HCT116 (cell line): ENCODE data around the gene HUNK. TPM values are rescaled to one million over a fixed set of nuclear protein-coding genes. Genes with fewer than 3 reads are reported as not detected.

Experiments used
- ATAC-seq: fragments of 200-7000 bp; cut with Tn5 transposase; 2 replicates; pipeline ENCODE4 v1.9.1; 2020; ENCODE audit warnings: mild to moderate bottlenecking, moderate library complexity
- Bru-seq: library from RNA; stranded (reverse); fragments of 400-500 nt; gene quantifications from one replicate; lab custom pipeline; 2021; lab: Mats Ljungman, UMichigan
- BruChase-seq, 2 experiments: library from RNA; stranded (reverse); fragments of 400-500 nt; gene quantifications; one replicate each; lab custom pipeline; 2021; lab: Mats Ljungman, UMichigan
- BruUV-seq: library from RNA; stranded (reverse); fragments of 400-500 nt; replicated peaks from 2 replicates; lab custom pipeline; 2021; lab: Mats Ljungman, UMichigan
- CTCF ChIA-PET: fragments of 300-600 bp; sonication (Branson Sonifier 250); formaldehyde crosslinking; loops from one replicate; lab custom pipeline; 2021; ENCODE audit warnings: antibody characterized with exemption; lab: Charles Lee
- POLR2A ChIA-PET: fragments of 300-600, 350-600 bp; sonication (Branson Sonifier 250); formaldehyde crosslinking; loops from one replicate; lab custom pipeline; 2021; ENCODE audit warnings: antibody characterized with exemption; lab: Charles Lee
- RAD21 ChIA-PET, 2 experiments: fragments of 300-600 bp; sonication (Branson Sonifier 250); formaldehyde crosslinking; loops; one replicate each; lab custom pipeline; 2023; ENCODE audit warnings: low total read pairs in 2 of 2; ENCODE audit not compliant: uncharacterized antibody in 2 of 2, unreplicated experiment in 2 of 2, low non-redundant PET in 1 of 2; lab: Charles Lee
- DNase-seq: peaks from one replicate; pipeline ENCODE4 v3.0.0-alpha.2; 2010; ENCODE audit warnings: low read depth, low spot score
- H2AFZ ChIP-seq: fragments of 200-600 bp; shearing (Covaris generic), sonication (generic); 2 replicates; pipeline ENCODE4 v1.6.1; 2017; ENCODE audit warnings: low read depth, mixed run types, mixed read lengths, antibody characterized with exemption, low read length; ENCODE audit not compliant: poor library complexity, severe bottlenecking
- H3K27ac ChIP-seq: 2 replicates; pipeline ENCODE4 v1.5.1; 2012; ENCODE audit warnings: low read depth, low read length
- H3K27me3 ChIP-seq: fragments of 200-600 bp; sonication (generic); 2 replicates; pipeline ENCODE4 v1.6.1; 2016; ENCODE audit warnings: mixed run types, low read length, mixed read lengths; ENCODE audit not compliant: insufficient read depth
- H3K36me3 ChIP-seq, 2 experiments: fragments of 200-500 bp in 1 of 2; fragments of 200-600 bp in 1 of 2; sonication (Bioruptor generic) in 1 of 2; sonication (generic) in 1 of 2; 2 replicates each; pipeline versions ENCODE4 v1.5.1 to v1.6.1; 2014 to 2016; ENCODE audit warnings: low read length in 2 of 2, inconsistent platforms in 1 of 2, mixed read lengths in 1 of 2, mixed run types in 1 of 2; ENCODE audit not compliant: insufficient read depth in 2 of 2, control insufficient read depth in 1 of 2
- H3K4me1 ChIP-seq, 2 experiments: fragments of 200-600 bp in 1 of 2; sonication (generic) in 1 of 2; 2 replicates each; pipeline versions ENCODE4 v1.5.1 to v1.6.1; 2012 to 2017; ENCODE audit warnings: low read length in 2 of 2, inconsistent platforms in 1 of 2, mild to moderate bottlenecking in 1 of 2, mixed read lengths in 1 of 2, mixed run types in 1 of 2, moderate library complexity in 1 of 2; ENCODE audit not compliant: insufficient read depth in 2 of 2, control insufficient read depth in 1 of 2
- H3K4me2 ChIP-seq: fragments of 200-600 bp; sonication (generic); 2 replicates; pipeline ENCODE4 v1.6.1; 2017; ENCODE audit warnings: mixed run types, low read length, mixed read lengths
- H3K4me3 ChIP-seq, 2 experiments: fragments of 200-600 bp in 1 of 2; sonication (generic) in 1 of 2; replicated peaks in 1 of 2; 2 replicates each; pipeline ENCODE4 v1.5.1; 2011 to 2016; ENCODE audit warnings: low read length in 2 of 2, control low read depth in 1 of 2, low read depth in 1 of 2, mild to moderate bottlenecking in 1 of 2, mixed read lengths in 1 of 2, mixed run types in 1 of 2
- H3K79me2 ChIP-seq: fragments of 200-600 bp; sonication (generic); 2 replicates; pipeline ENCODE4 v1.6.1; 2017; ENCODE audit warnings: mild to moderate bottlenecking, mixed run types, low read length, moderate library complexity, mixed read lengths; ENCODE audit not compliant: insufficient read depth
- H3K9ac ChIP-seq: fragments of 200-600 bp; sonication (generic); 2 replicates; pipeline ENCODE4 v1.6.1; 2016; ENCODE audit warnings: low read length, mixed read lengths
- H3K9me2 ChIP-seq: fragments of 200-600 bp; sonication (generic), shearing (Covaris generic); 2 replicates; pipeline ENCODE4 v1.6.1; 2017; ENCODE audit warnings: mixed run types, mild to moderate bottlenecking, moderate library complexity; ENCODE audit not compliant: insufficient read depth
- H3K9me3 ChIP-seq, 2 experiments: fragments of 200-500 bp in 1 of 2; fragments of 200-600 bp in 1 of 2; sonication (Bioruptor generic) in 1 of 2; sonication (generic) in 1 of 2; 2 replicates each; pipeline ENCODE4 v1.6.1; 2014 to 2017; ENCODE audit warnings: low read length in 2 of 2, mixed read lengths in 2 of 2, inconsistent platforms in 1 of 2, low read depth in 1 of 2, mild to moderate bottlenecking in 1 of 2, mixed run types in 1 of 2, moderate library complexity in 1 of 2; ENCODE audit not compliant: control insufficient read depth in 1 of 2, insufficient read depth in 1 of 2
- H4K20me1 ChIP-seq: fragments of 200-600 bp; sonication (generic), shearing (Covaris generic); 2 replicates; pipeline ENCODE4 v1.6.1; 2017; ENCODE audit warnings: mixed run types, mild to moderate bottlenecking, moderate library complexity; ENCODE audit not compliant: insufficient read depth
- CBX3 ChIP-seq: IDR thresholded peaks from 2 replicates; pipeline ENCODE4 v1.6.1; 2012; ENCODE audit warnings: low read depth
- CEBPB ChIP-seq: IDR thresholded peaks from 2 replicates; pipeline ENCODE4 v1.6.1; 2012; ENCODE audit warnings: low read depth
- EGR1 ChIP-seq: IDR thresholded peaks from 2 replicates; pipeline ENCODE4 v1.6.1; 2012; ENCODE audit warnings: low read depth
- ELF1 ChIP-seq: IDR thresholded peaks from 2 replicates; pipeline ENCODE4 v1.6.1; 2012; ENCODE audit warnings: low read depth, borderline replicate concordance
- FOSL1 ChIP-seq: IDR thresholded peaks from 2 replicates; pipeline ENCODE4 v1.6.1; 2012; ENCODE audit warnings: low read depth
- JUND ChIP-seq: IDR thresholded peaks from 2 replicates; pipeline ENCODE4 v1.6.1; 2012
- POLR2A ChIP-seq: IDR thresholded peaks from 2 replicates; pipeline ENCODE4 v1.7.0; 2011; ENCODE audit warnings: borderline replicate concordance; ENCODE audit not compliant: insufficient read depth, insufficient read length; ENCODE audit errors: extremely low read depth
- RAD21 ChIP-seq: IDR thresholded peaks from 2 replicates; pipeline ENCODE4 v1.6.1; 2012; ENCODE audit warnings: low read depth, mild to moderate bottlenecking
- SIN3A ChIP-seq: IDR thresholded peaks from 2 replicates; pipeline ENCODE4 v1.6.1; 2012; ENCODE audit warnings: low read depth
- SP1 ChIP-seq: IDR thresholded peaks from 2 replicates; pipeline ENCODE4 v1.6.1; 2012; ENCODE audit warnings: low read depth
- TCF7L2 ChIP-seq: IDR thresholded peaks from 2 replicates; pipeline ENCODE4 v1.7.0; 2011; ENCODE audit warnings: borderline replicate concordance, inconsistent platforms; ENCODE audit not compliant: insufficient read depth, insufficient read length; ENCODE audit errors: extremely low read depth
- intact Hi-C: fragments of 100-400 bp; cut with micrococcal nuclease; formaldehyde crosslinking; loops from 2 replicates; pipeline ENCODE4 v1.10.0; 2022
- long read RNA-seq: library from polyadenylated mRNA; unstranded; transcript quantifications from one replicate; pipeline ENCODE4 v2.0.0, GENCODE V29; 2021; ENCODE audit not compliant: unreplicated experiment
- polyA plus RNA-seq: library from polyadenylated mRNA; unstranded; fragments of >200 nt; gene quantifications from 2 replicates; pipeline ENCODE4 v1.2.1, GENCODE V29; 2012; ENCODE audit warnings: missing spikeins
- total RNA-seq: library from RNA; stranded (reverse); gene quantifications from one replicate; pipeline ENCODE4 v1.2.1, GENCODE V29; 2021; ENCODE audit not compliant: unreplicated experiment
- TF ChIP-seq, protein P1 (sequence below): IDR thresholded peaks from 2 replicates; pipeline ENCODE4 v1.6.1; 2012
- TF ChIP-seq, protein P2 (sequence below): IDR thresholded peaks from 2 replicates; pipeline ENCODE4 v1.6.1; 2012

Gene HUNK
- total RNA-seq (not detected), Bru-seq, nascent RNA (not detected), BruChase-seq, experiment 1, labeled RNA remaining after a 6-hour chase (percentile 2 among the genes with signal in this experiment), BruChase-seq, experiment 2, labeled RNA remaining after a 2-hour chase (percentile 6 among the genes with signal in this experiment)
- not detected in 2 replicates for polyA plus RNA-seq
- long read RNA-seq, result 0 reads

DNA sequence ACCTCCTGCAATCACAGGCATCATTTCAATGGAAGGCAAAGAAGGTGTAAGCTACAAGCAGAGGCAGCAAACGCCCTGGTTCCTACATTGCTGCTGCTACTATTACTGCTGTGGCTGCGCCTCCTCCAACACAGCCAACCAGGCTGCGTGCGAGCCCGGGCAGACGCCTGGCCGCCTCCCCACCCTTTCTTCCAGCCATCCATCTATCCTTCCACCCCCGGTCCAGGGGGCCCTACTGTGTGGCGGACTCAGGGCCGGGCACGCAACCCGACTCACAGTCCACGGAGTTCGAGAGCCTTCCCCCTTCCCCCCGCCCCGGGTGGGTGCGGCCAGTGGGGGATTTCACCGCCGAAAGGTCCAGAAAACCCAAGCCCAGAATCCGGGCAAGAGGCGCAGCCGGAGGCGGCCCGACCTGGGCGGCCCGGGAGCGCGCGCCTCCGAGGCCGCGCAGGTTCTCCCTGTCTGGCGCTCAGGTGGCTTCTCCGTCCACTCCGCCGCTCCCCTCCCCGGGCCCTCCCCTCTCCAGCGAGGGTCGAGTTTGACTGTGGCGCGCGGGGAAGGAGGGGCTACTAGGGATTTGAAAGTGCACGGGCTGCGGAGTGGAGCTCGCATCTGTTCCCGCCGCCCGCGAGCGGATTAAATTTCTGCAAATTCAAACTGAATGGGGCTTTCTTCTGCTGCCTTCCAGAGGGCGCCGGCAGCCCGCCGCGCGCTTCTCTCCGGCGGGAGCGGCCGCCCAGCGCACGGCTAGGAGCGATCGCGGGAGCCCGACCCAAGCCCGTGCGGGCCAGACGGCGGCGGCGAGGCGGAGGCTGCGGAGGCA lies at the start of gene HUNK:
TSS of gene HUNK (plus strand) at position 569 of the 823 bp plus-strand sequence. CDS start 655 bp downstream, outside the sequence.
- DNase-seq, result no peak
- ChIA-PET CTCF (no interaction called here), POLR2A (no interaction called here), RAD21 (no interaction called here)
- Histone ChIP-seq H3K4me3 (no peak within 1 kb of the TSS), H2AFZ (no peak within 1 kb of the TSS), H3K27me3 (peaks cover 33% of the 10 kb centered on the region), H3K9me3 (no peaks in the 10 kb centered on the region), H3K9ac (no peak within 1 kb of the TSS), H3K36me3 (no peaks in the 10 kb centered on the region), H4K20me1 (no peaks in the 10 kb centered on the region), H3K4me2 (no peak within 1 kb of the TSS), H3K27ac (no peak within 1 kb of the TSS), H3K4me1 (no peaks in the 10 kb centered on the region), H3K79me2 (no peaks in the 10 kb centered on the region), H3K9me2 (no peaks in the 10 kb centered on the region)
- ATAC-seq, result no peak
- TF ChIP-seq ELF1, result no peak
- no peak for TF ChIP-seq FOSL1
- no peak for TF ChIP-seq SIN3A
- TF ChIP-seq EGR1, result no peak
- TF ChIP-seq TCF7L2, result no peak
- TF ChIP-seq RAD21, result no peak
- TF ChIP-seq, protein P1, sequence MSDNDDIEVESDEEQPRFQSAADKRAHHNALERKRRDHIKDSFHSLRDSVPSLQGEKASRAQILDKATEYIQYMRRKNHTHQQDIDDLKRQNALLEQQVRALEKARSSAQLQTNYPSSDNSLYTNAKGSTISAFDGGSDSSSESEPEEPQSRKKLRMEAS, result no peak
- no peak for TF ChIP-seq JUND
- no peak for TF ChIP-seq CEBPB
- TF ChIP-seq POLR2A, result no peak
- TF ChIP-seq SP1, result no peak
- TF ChIP-seq, protein P2, sequence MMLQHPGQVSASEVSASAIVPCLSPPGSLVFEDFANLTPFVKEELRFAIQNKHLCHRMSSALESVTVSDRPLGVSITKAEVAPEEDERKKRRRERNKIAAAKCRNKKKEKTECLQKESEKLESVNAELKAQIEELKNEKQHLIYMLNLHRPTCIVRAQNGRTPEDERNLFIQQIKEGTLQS, result no peak
- TF ChIP-seq CBX3, result no peak
- intact Hi-C loops, result no loop called here
- no TSS peak for BruUV-seq
